CD4-positive, alpha-beta T cell treated with Interleukin-17A for 4 hours (primary cell): ENCODE results near the gene ZNF692.
"Not testable (repeated sequence)": the region's sequence is repeated elsewhere in the genome, so short reads cannot be mapped to it uniquely, and the experiment has no call there.

Experiments used
- DNase-seq: peaks from one replicate; pipeline ENCODE4 v3.0.0-alpha.2; 2020; ENCODE audit warnings: mixed read lengths

The ZNF692 gene

GRCh38 chr1:248804771-248805681, 53.9 kb downstream of the ZNF692 start:
- DNase-seq = no peak

- DNase-seq = not testable (repeated sequence)
These were observed 55.4 kb downstream of the ZNF692 start for GRCh38 chr1:248803501-248803900.

GRCh38 chr1:248802454-248802853, 56.4 kb downstream of the ZNF692 start:
- no peak for DNase-seq

- DNase-seq = no peak
These were observed 58.4 kb downstream of the ZNF692 start for GRCh38 chr1:248800459-248800858.
